Hematopoietic multipotent progenitor cell treated with erythropoietin and hydrocortisone succinate and interleukin-3 and kit ligand, for 15 days (in vitro differentiated cells): Measurements from ENCODE around the gene FARS2.

Experiments used
- DNase-seq: peaks from one replicate; pipeline ENCODE4 v3.0.0-alpha.2; 2015; ENCODE audit warnings: low spot score

Gene FARS2

DNA sequence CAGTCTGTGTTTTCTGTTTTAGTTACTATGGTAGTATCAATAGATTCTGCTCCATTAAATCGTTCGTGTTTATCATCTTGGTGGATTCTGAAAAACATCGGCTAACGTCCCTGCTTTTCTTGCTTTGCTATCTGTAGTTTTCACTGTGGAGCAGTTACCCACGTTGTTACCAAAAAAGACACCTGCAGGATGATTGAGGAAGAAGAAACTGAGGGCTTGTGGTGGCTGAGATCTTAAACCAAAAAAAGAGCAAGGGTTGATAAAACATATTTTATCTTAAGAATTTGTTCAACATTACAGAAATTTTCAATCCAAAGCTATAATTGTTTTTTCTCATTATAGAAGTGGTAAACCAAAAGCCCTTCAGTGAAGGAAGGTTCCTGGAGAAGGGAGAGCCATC is 166.3 kb downstream of the FARS2 start:
- DNase-seq: no peak

- no peak for DNase-seq
These were observed 172.0 kb downstream of the FARS2 start for GRCh38 chr6:5433324-5433723.

- no peak for DNase-seq
These were observed 174.1 kb downstream of the FARS2 start for GRCh38 chr6:5435449-5435848.

DNA sequence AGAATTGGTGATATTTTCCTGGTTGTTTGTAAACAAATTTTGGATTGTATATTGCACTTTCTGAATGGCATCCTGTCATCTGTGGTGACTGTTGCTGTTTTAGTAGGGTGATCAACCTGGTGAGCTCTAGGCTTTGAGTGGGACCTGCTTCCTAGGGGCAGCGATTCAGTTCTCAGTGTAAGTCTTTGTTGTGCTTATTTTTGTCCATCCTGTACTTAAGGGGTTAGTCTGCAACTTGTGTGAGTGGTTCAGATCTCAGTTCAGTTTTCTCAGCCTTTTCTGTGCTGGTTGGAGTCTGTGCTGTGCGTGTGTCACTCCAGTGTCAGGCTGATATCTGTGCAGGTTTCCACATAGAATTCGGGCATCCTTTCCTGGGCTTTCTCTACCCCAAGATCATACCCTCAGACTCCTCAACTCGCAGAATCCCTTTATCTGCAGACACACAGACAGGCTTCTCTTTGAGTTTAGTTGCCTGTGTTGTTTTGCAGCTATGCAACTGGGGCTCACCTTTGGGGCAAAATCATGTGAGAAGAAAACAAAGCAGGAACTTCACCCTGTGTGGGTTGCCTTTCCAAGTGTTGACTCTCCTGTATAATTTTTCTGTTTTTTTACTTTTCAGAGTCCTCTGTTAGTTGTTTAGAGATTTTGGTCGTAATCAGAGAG is 177.7 kb downstream of the FARS2 start:
- DNase-seq: no peak

DNA sequence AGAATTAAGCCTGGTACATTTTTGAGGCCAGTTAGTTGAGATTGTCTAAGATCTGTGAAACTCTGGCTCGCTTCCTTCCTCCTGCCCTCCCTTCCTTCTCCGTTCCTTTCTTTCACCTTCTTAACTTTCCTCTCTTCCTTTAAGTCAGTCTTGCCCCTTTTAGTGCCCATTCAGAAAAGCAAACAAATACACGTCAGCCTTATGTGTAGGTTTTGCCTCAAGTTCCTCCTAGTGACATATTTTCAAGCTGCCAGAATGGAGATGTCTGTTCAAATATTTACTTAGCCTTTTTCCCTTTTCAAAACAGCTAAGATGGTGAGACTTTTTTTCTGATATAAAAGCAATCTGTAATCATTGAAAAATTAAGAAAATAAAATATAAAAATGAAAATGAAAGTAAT is 178.4 kb downstream of the FARS2 start:
- DNase-seq: no peak

- peak; percentile 35 for DNase-seq
These were observed 181.0 kb downstream of the FARS2 start for GRCh38 chr6:5442319-5442718.

DNA sequence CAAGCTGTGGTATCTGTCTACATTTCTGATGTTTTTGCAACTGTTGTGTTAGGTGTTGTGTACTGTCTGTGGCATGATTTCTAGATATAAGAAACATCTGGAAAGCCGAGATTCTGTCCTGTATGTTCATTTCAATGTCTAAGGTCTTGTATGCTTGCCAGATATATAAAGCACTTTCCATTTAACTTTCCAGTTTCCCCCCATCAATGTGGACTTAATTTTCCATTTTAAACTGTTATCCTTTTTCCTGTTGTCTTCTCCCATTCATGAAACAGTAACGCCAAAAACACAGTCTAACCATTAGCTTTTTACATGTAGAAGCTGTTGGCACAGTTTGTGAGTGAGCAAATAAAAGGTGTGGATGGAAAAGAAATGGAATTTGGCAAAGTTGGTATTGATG is 181.6 kb downstream of the FARS2 start:
- DNase-seq: no peak

- no peak for DNase-seq
These were observed 182.2 kb downstream of the FARS2 start for GRCh38 chr6:5443491-5443890.

GRCh38 chr6:5446362-5447075 is 185.2 kb downstream of the FARS2 start:
- DNase-seq: no peak

DNA sequence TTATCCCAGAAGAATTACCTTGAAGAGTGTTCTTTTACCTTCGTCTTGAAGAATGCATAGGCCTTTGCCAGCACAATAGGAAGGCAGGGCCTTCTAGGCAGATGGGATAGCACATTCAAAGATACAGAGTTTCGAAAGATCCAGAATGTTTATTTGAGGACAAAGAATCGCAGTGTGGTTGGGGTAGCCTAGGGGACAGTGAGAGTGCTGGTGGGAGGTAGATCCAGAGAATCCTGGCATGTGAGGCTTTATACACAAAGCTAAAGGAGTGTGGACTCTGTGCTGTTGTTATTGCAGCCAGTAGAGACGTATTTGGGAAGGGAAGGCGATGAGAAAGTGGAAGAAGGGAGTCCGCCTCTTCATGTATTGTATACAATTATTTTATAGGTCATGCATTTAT is 186.6 kb downstream of the FARS2 start:
- DNase-seq: no peak

DNA sequence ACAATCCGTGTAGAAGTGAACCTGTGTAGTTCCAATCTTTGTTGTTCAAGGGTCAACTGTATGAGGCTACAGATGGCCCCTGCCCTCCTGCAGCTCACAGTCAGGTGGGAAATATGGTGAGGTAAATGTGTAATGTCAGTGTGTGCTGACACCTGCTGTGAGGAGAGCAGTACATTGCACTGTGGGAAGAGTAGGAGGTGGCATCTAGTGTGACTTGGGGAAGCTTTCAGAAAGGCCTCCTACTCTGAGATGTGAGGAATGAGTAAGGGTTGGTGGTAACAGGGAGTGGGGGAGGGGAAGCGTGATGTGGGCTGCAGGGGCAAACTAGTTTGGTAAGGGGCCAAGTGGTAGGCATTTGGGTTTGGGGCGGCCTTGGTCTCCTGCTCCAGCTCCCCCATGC is 188.8 kb downstream of the FARS2 start:
- no peak for DNase-seq

DNA sequence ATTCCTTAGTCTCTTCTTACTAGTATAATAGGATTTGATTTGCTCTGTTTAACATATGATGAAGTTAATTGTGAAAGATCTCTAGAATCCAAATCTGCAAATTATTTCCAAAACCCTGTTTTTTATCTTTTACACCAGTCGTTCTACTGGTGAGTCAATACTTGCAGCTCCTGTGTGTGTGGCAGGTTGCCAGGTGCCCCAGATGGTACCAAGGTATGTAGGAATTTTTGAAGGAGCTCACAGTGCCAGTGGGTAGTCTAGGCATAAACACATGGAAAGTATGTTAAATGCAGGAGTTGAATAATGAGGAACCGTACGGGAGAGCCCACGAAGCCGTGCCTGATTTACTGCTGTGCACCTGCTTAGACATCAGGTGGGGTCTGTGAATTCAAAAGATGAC is 192.2 kb downstream of the FARS2 start:
- peak; percentile 48 for DNase-seq

- DNase-seq: no peak
These were observed 193.8 kb downstream of the FARS2 start for GRCh38 chr6:5455142-5455541.

DNA sequence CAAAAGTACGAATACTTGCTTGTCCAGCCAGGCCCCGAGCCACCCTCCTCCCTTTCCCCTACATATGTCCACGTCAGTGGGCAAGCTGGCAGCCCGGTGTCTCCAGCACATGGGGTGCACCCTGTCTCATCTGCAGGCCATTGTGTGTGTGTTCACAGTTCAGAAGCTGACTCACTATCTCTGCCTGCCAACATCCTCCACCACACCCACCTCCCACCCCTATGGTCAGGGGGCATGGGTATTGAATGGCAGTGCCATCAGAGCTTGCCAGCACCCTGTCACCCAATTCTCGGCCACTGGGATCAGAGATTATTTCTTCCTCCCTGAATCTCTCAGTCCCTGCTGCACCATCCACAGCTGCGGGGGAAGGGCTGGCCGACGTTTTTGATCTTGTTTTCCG is 195.7 kb downstream of the FARS2 start:
- peak; percentile 69 for DNase-seq

DNA sequence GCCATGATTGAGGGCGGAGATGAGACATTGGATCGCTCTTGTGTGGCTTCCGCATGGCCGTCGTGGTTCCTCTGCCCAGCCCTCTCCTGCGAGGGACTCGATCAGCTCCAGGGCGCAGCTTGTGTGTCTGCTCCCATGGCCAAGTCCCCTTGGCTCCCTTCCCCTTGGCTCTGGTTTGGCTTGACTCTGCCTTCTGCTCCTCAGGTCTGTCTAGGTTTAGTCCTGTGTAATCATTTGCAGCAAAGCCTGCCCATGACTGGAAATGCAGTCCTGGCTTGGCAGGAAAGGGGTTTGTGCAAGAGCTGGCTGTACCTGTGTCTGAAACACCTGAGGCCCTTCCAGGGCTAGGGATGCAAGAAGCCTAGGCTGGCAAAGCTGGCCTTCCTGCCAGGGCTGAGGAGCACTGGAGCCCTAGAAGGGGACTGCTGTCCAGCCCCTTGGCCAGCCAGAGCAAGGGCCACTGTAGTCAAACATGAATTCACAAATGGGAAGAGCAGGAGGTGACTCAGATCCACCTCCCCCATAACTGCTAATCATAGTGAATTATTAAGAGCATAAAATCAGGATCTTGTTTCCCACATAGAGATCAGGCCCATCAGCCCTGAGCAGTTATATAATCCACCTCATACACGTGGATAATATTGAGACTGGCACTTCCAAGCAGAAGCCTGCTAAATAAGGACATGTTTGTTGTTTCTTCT is 196.8 kb downstream of the FARS2 start:
- no peak for DNase-seq

GRCh38 chr6:5459346-5459745 is 198.0 kb downstream of the FARS2 start:
- DNase-seq: no peak

DNA sequence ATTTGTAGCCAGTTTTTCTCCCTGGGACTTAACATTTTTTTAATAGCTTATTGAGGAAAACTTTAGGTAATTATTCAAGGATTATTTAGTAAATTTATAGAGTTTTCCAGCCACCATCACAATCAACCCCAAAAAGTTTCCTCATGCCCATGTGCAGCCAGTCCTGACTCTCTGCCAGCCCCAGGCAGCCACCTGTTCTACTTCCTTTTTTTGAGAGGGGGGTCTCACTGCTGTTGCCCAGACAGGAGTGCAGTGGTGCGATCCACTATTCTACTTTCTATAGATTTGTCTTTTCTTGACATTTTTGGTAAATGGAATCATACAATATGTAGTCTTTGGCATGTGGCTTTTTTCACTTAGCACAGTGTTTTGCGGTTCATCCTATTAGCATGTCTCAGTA is 200.1 kb downstream of the FARS2 start:
- no peak for DNase-seq

GRCh38 chr6:5462856-5463255 is 201.5 kb downstream of the FARS2 start:
- no peak for DNase-seq

DNA sequence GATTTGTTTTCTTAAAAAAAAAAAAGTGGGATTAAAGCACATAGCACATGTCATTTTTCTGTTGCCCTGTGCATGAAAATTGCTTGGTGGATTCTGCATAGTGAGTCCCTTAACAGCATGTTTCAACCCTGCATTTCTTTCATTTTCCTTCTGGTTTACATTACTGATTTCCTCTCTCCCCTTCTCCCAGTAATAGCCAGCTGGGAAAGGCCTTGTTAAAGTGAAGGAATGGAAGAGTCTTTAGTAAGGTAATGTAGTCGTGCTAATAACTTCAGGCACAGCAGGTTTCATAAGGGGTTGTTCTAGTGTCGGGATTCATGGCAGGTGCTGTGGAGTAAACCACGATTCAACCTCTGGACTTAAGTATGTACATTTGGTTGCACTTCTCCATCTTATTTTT is 202.4 kb downstream of the FARS2 start:
- no peak for DNase-seq

DNA sequence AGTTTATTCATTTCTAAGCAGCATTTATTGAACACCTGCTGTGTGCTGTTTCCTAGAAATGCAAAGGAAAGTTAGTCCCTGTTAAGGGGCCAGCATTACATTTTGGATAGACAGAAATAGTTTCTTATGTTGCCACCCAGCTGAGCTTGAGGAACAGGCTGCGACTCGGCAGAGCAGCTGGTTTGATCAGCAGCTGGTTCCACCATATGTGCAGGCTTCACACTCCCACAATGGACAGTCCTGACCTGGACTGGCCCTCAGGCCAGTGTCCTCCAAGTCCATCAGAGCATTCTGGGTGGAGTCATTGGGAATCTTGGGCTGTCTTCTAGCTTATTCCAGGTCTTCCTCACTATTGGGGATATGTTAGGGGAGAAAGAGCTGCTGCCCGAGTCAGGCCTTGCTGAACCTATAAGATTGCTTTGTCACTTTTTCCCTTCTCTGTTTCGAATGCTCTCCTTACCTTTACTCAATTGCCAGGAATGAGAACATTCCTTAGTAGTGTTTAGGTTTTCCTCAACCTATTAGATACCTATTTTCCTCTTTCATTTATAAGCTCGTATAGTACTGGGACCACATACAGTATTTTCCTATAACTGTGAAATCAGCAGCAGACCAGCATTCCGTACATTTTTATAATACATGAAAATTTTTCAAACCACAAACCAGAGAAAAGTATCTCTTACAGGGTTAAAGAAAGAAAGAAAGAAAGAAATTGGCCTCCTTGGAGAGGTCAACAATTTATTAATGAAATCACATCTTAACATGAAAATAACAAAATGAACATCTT is 203.0 kb downstream of the FARS2 start:
- no peak for DNase-seq

DNA sequence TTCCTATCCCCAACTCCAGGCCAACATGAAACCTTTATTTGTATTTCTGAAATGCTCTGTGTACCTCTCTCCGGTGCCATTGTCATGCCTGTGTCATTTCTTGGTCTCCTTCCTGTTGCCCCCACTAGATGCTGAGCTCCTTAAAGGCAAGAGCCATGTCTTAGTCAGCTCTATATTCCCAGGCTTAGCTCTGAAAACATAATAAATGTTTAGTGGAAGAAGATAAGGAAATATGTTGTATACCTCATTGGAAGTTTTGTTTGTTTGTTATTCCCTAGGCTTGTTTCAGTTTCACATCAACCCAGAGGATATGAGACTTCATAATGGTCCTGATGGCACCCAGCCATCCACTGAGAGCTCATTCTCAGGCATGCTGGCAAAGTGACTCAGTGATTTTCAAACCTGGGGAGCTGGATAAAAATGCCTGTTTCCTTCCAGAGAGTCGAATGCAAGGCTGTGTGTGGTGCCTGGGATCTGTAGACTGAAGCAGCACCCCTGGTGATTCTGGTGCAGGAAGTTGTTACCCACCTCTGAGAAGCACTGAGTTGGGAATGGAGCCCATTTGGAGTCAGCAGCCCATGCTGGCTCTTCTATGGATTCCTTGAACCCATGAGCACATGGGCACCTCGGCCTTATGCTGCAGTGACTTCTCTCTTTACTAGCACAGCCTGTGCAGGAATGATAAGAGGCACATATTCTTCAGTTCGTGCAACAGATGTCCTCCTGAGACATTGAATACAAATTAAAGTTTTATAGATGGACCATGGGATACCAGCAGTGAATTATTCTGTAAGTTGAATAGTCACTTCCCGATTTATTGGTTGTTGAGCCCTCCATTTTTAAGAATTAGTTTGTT is 205.2 kb downstream of the FARS2 start:
- peak; percentile 70 for DNase-seq

DNA sequence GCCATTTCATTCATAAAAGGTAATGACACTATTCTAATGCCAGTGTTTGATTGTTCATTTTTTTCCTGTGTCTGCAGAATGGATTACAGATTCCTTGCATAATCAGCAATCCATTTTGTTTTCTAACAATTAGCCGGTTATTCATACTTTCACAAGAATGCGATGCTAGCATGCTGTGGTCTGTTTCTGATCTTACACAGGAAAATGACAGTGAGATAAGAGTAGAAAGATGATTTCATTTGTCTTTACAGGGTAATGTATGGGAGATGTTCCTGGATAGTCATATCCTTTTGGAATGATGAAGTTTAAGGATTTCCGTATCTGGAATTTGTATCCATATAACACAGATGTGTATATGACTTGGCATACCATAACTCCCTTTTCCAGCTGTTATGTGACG is 207.3 kb downstream of the FARS2 start:
- no peak for DNase-seq
